Measurements from ENCODE around the gene FARP1. TPM values are rescaled to one million over a fixed set of nuclear protein-coding genes. Genes with fewer than 3 reads are reported as not detected.

The FARP1 gene
- total RNA-seq, 2 donors from 2014 or later = 23.7 to 26.3 TPM

- ATAC-seq (no peak), DNase-seq (no peak)
- intact Hi-C loops (cut with DNase I) = no loop called here
Measured at GRCh38 chr13:98312606-98313005, 169.7 kb downstream of the FARP1 start.

GRCh38 chr13:98313023-98313921 is 170.4 kb downstream of the FARP1 start:
- intact Hi-C loops (cut with DNase I) = no loop called here
- DNase-seq = no peak
- ATAC-seq = no peak

- ATAC-seq (no peak), DNase-seq (no peak)
- intact Hi-C loops (cut with DNase I) = no loop called here
Measured at GRCh38 chr13:98313922-98314292, 171.0 kb downstream of the FARP1 start.

- no peak for DNase-seq
- intact Hi-C loops (cut with DNase I) = no loop called here
- ATAC-seq = peak in 1 of 2 donors; percentile 55
Measured at GRCh38 chr13:98315466-98315865, 172.6 kb downstream of the FARP1 start.

GRCh38 chr13:98315902-98316301 is 173.0 kb downstream of the FARP1 start:
- intact Hi-C loops (cut with DNase I) = no loop called here
- no peak for DNase-seq
- peak; percentile 71 to 83 for ATAC-seq

- no peak for DNase-seq
- intact Hi-C loops (cut with DNase I) = no loop called here
- no peak for ATAC-seq
Measured at GRCh38 chr13:98317573-98318171, 174.8 kb downstream of the FARP1 start.

GRCh38 chr13:98318263-98318878 is 175.5 kb downstream of the FARP1 start:
- DNase-seq (no peak), ATAC-seq (no peak)
- intact Hi-C loops (cut with DNase I) = no loop called here

GRCh38 chr13:98320561-98321105 is 177.7 kb downstream of the FARP1 start:
- intact Hi-C loops (cut with DNase I) = no loop called here
- ATAC-seq (no peak), DNase-seq (no peak)

GRCh38 chr13:98321395-98321794 is 178.5 kb downstream of the FARP1 start:
- DNase-seq (no peak), ATAC-seq (no peak)
- intact Hi-C loops (cut with DNase I) = no loop called here

GRCh38 chr13:98322091-98322718 is 179.3 kb downstream of the FARP1 start:
- ATAC-seq (no peak), DNase-seq (no peak)
- intact Hi-C loops (cut with DNase I) = no loop called here

GRCh38 chr13:98324105-98324504 is 181.2 kb downstream of the FARP1 start:
- intact Hi-C loops (cut with DNase I) = no loop called here
- ATAC-seq (peak; percentile 44 to 83), DNase-seq (no peak)

GRCh38 chr13:98325724-98326123 is 182.8 kb downstream of the FARP1 start:
- ATAC-seq = no peak
- DNase-seq = no peak
- intact Hi-C loops (cut with DNase I) = no loop called here

- DNase-seq (no peak), ATAC-seq (no peak)
- intact Hi-C loops (cut with DNase I) = no loop called here
Measured at GRCh38 chr13:98326291-98326690, 183.4 kb downstream of the FARP1 start.

GRCh38 chr13:98327371-98328270 is 184.7 kb downstream of the FARP1 start:
- no peak for DNase-seq
- ATAC-seq = peak in 1 of 2 donors; percentile 44
- intact Hi-C loops (cut with DNase I) = no loop called here

GRCh38 chr13:98328511-98328910 is 185.6 kb downstream of the FARP1 start:
- DNase-seq (no peak), ATAC-seq (no peak)
- intact Hi-C loops (cut with DNase I) = no loop called here

- DNase-seq (no peak), ATAC-seq (no peak)
- intact Hi-C loops (cut with DNase I) = no loop called here
Measured at GRCh38 chr13:98332222-98332621, 189.3 kb downstream of the FARP1 start.

GRCh38 chr13:98332691-98333090 is 189.8 kb downstream of the FARP1 start:
- ATAC-seq = no peak
- DNase-seq = no peak
- intact Hi-C loops (cut with DNase I) = no loop called here

GRCh38 chr13:98333486-98333885 is 190.6 kb downstream of the FARP1 start:
- intact Hi-C loops (cut with DNase I) = no loop called here
- ATAC-seq (no peak), DNase-seq (no peak)
